SK-N-SH (cell line): ENCODE results near the gene SLC25A27.

Experiments used
- CTCF ChIP-seq: fragments of 200-600 bp; sonication (generic); IDR thresholded peaks from 2 replicates; pipeline ENCODE4 v1.6.1; 2017; ENCODE audit warnings: antibody characterized with exemption, mild to moderate bottlenecking, moderate library complexity
- FOXJ3 ChIP-seq: sonication (generic); formaldehyde crosslinking; IDR thresholded peaks from 2 replicates; pipeline ENCODE4 v1.5.1; 2020; ENCODE audit warnings: mild to moderate bottlenecking, missing genetic modification reagents
- POLR2AphosphoS5 ChIP-seq: IDR thresholded peaks from 2 replicates; pipeline ENCODE4 v1.6.1; 2012; ENCODE audit warnings: low read depth, low read length
- USF2 ChIP-seq: fragments of 150-350 bp; IDR thresholded peaks from 2 replicates; pipeline ENCODE4 v1.6.1; 2017; ENCODE audit warnings: antibody characterized with exemption, low read length, low read depth, borderline replicate concordance

- no peak for TF ChIP-seq USF2
- peak; percentile 68 for TF ChIP-seq CTCF
- no peak for TF ChIP-seq POLR2AphosphoS5
- TF ChIP-seq FOXJ3 (CRISPR knock-in tag), result no peak
These were observed 26.4 kb upstream of the SLC25A27 start for GRCh38 chr6:46626228-46626909.
